HepG2 (cell line): ENCODE data around the gene RASSF7. TPM values are rescaled to one million over a fixed set of nuclear protein-coding genes. Genes with fewer than 3 reads are reported as not detected.

Experiments
- DNMT3B ChIP-seq: conservative IDR thresholded peaks from 2 replicates; pipeline ENCODE4 v1.6.1; 2016; ENCODE audit warnings: missing biosample characterization, control low read depth
- ELF4 ChIP-seq: sonication (generic); formaldehyde crosslinking; IDR thresholded peaks from 2 replicates; pipeline ENCODE4 v1.5.0; 2020; ENCODE audit warnings: missing genetic modification reagents, mild to moderate bottlenecking, moderate library complexity, borderline replicate concordance
- PCBP1 ChIP-seq: fragments of 200-400 bp; formaldehyde crosslinking; IDR thresholded peaks from 2 replicates; pipeline ENCODE4 v1.6.1; 2017; ENCODE audit warnings: mild to moderate bottlenecking, low read depth, low read length, borderline replicate concordance
- REXO4 ChIP-seq: sonication (generic); formaldehyde crosslinking; IDR thresholded peaks from 2 replicates; pipeline ENCODE4 v1.8.0; 2022; ENCODE audit warnings: missing genetic modification reagents, mild to moderate bottlenecking, borderline replicate concordance
- RFX5 ChIP-seq: IDR thresholded peaks from 2 replicates; pipeline ENCODE4 v1.6.1; 2011; ENCODE audit warnings: low read depth, low read length, improper control_type of control experiment
- SAP130 ChIP-seq: IDR thresholded peaks from 2 replicates; pipeline ENCODE4 v1.6.1; 2016; ENCODE audit warnings: low read depth
- SMYD3 ChIP-seq: sonication (generic); formaldehyde crosslinking; IDR thresholded peaks from 2 replicates; pipeline ENCODE4 v1.8.1; 2023; ENCODE audit warnings: mild to moderate bottlenecking, missing genetic modification reagents
- TBX2 ChIP-seq: sonication (generic); formaldehyde crosslinking; IDR thresholded peaks from 2 replicates; pipeline ENCODE4 v1.5.0; 2020; ENCODE audit warnings: missing genetic modification reagents, mild to moderate bottlenecking, borderline replicate concordance
- U2AF1 ChIP-seq: fragments of 200-400 bp; formaldehyde crosslinking; optimal IDR thresholded peaks from 2 replicates; pipeline ENCODE3; 2017; ENCODE audit warnings: mild to moderate bottlenecking, low read depth, low read length
- ZFP62 ChIP-seq: sonication (generic); formaldehyde crosslinking; IDR thresholded peaks from 2 replicates; pipeline ENCODE4 v1.4.0; 2020; ENCODE audit warnings: missing genetic modification reagents
- ZNF317 ChIP-seq: sonication (generic); formaldehyde crosslinking; IDR thresholded peaks from 2 replicates; pipeline ENCODE4 v1.5.0; 2020; ENCODE audit warnings: mild to moderate bottlenecking, missing genetic modification reagents
- ZNF460 ChIP-seq: sonication (generic); formaldehyde crosslinking; IDR thresholded peaks from 2 replicates; pipeline ENCODE4 v1.5.1; 2020; ENCODE audit warnings: missing genetic modification reagents, mild to moderate bottlenecking, borderline replicate concordance
- ZNF652 ChIP-seq: IDR thresholded peaks from 2 replicates; pipeline ENCODE4 v1.6.1; 2016; ENCODE audit warnings: low read depth, borderline replicate concordance
- ZNF678 ChIP-seq: sonication (generic); formaldehyde crosslinking; IDR thresholded peaks from 2 replicates; pipeline ENCODE4 v1.4.0; 2020; ENCODE audit warnings: mild to moderate bottlenecking, missing genetic modification reagents
- ZSCAN25 ChIP-seq: sonication (generic); formaldehyde crosslinking; IDR thresholded peaks from 2 replicates; pipeline ENCODE4 v1.8.0; 2022; ENCODE audit warnings: mild to moderate bottlenecking, missing genetic modification reagents
- polyA plus RNA-seq, 8 experiments: library from polyadenylated mRNA; depleted of rRNA in 3 of 8; stranded (reverse) in 7 of 8; unstranded in 1 of 8; fragments of >200 nt; fragmentation: Illumina TruSeq in 4 of 8; extraction: Trizol in 4 of 8; gene quantifications; 2 replicates each; pipeline versions ENCODE4 v1.2.1 to v1.2.3, GENCODE V29; 2011 to 2016; ENCODE audit warnings: low read depth in 4 of 8, missing spikeins in 1 of 8, mixed read lengths in 1 of 8; ENCODE audit not compliant: insufficient read depth in 1 of 8
- total RNA-seq, 5 experiments: library from RNA; depleted of rRNA; stranded (reverse); fragments of >200 nt; fragmentation: Illumina TruSeq; extraction: Trizol; gene quantifications; 2 replicates each; pipeline ENCODE4 v1.2.3, GENCODE V29; 2016; ENCODE audit warnings: low read depth in 1 of 5
- TF ChIP-seq, protein P1 (sequence below): sonication (generic); formaldehyde crosslinking; IDR thresholded peaks from 2 replicates; pipeline ENCODE4 v1.5.0; 2020; ENCODE audit warnings: mild to moderate bottlenecking, missing genetic modification reagents
- TF ChIP-seq, protein P2 (sequence below): sonication (generic); formaldehyde crosslinking; IDR thresholded peaks from 2 replicates; pipeline ENCODE4 v1.4.0; 2020; ENCODE audit warnings: mild to moderate bottlenecking, low read depth, missing genetic modification reagents
- TF ChIP-seq, protein P3 (sequence below): sonication (generic); formaldehyde crosslinking; IDR thresholded peaks from 2 replicates; pipeline ENCODE4 v1.5.0; 2020; ENCODE audit warnings: missing genetic modification reagents
- TF ChIP-seq, protein P4 (sequence below): sonication (generic); formaldehyde crosslinking; IDR thresholded peaks from 2 replicates; pipeline ENCODE4 v1.4.0; 2020; ENCODE audit warnings: missing genetic modification reagents
- TF ChIP-seq, protein P5 (sequence below): sonication (generic); formaldehyde crosslinking; IDR thresholded peaks from 2 replicates; pipeline ENCODE4 v1.4.0; 2020; ENCODE audit warnings: missing genetic modification reagents
- TF ChIP-seq, protein P6 (sequence below): conservative IDR thresholded peaks from 2 replicates; pipeline ENCODE4 v1.6.1; 2018; ENCODE audit warnings: missing genetic modification reagents

Gene RASSF7
- total and polyA plus RNA-seq, 2 of the 13 experiments (the other 11 are each of a cell fraction or from before 2014, with no cell fraction given), result 20.2 to 28.6 TPM

DNA sequence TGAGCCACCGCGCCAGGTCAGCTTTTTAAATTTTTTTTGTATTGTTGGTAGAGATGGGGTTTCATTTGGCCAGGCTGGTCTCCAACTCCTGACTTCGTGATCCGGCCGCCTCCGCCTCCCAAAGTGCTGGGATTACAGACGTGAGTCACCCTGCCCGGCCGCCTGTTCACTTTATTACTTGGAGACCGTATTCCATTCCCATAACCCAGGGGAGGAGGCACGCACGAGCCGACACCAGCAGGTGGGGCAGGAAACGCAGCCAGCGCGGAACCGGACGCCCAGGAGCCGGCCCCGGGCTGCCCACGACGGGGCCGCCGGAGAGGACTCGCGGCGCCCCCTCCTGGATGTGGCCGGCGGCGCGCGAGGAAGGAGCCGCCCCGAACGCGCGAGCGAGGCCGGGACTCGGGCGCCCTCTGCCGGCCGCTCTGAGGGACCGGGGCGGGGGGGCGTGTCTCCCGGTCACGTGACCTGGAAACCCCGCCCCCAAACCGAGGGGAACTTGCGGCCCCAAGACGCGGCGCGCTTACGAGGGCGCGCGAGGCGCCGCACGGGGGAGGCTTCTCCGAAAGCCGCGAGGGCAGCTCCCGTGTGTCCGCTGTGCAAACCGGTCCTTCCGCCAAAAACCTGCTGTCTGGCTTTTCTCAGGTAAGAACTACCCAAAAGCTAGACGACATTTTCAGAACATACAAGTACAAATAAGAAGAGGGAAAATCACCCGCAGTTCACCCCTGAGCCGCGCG lies 42.1 kb upstream of the RASSF7 start (continued):
- TF ChIP-seq, protein P1, sequence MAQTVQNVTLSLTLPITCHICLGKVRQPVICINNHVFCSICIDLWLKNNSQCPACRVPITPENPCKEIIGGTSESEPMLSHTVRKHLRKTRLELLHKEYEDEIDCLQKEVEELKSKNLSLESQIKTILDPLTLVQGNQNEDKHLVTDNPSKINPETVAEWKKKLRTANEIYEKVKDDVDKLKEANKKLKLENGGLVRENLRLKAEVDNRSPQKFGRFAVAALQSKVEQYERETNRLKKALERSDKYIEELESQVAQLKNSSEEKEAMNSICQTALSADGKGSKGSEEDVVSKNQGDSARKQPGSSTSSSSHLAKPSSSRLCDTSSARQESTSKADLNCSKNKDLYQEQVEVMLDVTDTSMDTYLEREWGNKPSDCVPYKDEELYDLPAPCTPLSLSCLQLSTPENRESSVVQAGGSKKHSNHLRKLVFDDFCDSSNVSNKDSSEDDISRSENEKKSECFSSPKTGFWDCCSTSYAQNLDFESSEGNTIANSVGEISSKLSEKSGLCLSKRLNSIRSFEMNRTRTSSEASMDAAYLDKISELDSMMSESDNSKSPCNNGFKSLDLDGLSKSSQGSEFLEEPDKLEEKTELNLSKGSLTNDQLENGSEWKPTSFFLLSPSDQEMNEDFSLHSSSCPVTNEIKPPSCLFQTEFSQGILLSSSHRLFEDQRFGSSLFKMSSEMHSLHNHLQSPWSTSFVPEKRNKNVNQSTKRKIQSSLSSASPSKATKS, result no peak
- TF ChIP-seq ZNF460 (CRISPR knock-in tag), result no peak; the same call in 1 of the 2 replicates
- TF ChIP-seq RFX5, result 0 out of 2 replicates have a peak, but pooled peaks have one; percentile 36
- TF ChIP-seq, protein P2, sequence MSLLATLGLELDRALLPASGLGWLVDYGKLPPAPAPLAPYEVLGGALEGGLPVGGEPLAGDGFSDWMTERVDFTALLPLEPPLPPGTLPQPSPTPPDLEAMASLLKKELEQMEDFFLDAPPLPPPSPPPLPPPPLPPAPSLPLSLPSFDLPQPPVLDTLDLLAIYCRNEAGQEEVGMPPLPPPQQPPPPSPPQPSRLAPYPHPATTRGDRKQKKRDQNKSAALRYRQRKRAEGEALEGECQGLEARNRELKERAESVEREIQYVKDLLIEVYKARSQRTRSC, result no peak
- TF ChIP-seq, protein P3, sequence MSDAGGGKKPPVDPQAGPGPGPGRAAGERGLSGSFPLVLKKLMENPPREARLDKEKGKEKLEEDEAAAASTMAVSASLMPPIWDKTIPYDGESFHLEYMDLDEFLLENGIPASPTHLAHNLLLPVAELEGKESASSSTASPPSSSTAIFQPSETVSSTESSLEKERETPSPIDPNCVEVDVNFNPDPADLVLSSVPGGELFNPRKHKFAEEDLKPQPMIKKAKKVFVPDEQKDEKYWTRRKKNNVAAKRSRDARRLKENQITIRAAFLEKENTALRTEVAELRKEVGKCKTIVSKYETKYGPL (CRISPR knock-in tag), result no peak
- TF ChIP-seq ZFP62 (CRISPR knock-in tag), result no peak
- no peak for TF ChIP-seq ELF4
- TF ChIP-seq ZNF652 (CRISPR knock-in tag), result no peak
- TF ChIP-seq DNMT3B (CRISPR knock-in tag), result no peak
- no peak for TF ChIP-seq U2AF1
- TF ChIP-seq SAP130 (CRISPR knock-in tag), result peak; percentile 83
- 0 out of 2 replicates have a peak, but pooled peaks have one; percentile 45 for TF ChIP-seq ZSCAN25
- no peak for TF ChIP-seq ZNF317
- TF ChIP-seq REXO4 (CRISPR knock-in tag), result no peak
- TF ChIP-seq, protein P4, sequence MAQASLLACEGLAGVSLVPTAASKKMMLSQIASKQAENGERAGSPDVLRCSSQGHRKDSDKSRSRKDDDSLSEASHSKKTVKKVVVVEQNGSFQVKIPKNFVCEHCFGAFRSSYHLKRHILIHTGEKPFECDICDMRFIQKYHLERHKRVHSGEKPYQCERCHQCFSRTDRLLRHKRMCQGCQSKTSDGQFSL, result peak; percentile 21; the same call in 1 of the 2 replicates
- no peak for TF ChIP-seq ZNF678 (CRISPR knock-in tag)
- TF ChIP-seq PCBP1, result no peak
- no peak for TF ChIP-seq SMYD3
- TF ChIP-seq, protein P5, sequence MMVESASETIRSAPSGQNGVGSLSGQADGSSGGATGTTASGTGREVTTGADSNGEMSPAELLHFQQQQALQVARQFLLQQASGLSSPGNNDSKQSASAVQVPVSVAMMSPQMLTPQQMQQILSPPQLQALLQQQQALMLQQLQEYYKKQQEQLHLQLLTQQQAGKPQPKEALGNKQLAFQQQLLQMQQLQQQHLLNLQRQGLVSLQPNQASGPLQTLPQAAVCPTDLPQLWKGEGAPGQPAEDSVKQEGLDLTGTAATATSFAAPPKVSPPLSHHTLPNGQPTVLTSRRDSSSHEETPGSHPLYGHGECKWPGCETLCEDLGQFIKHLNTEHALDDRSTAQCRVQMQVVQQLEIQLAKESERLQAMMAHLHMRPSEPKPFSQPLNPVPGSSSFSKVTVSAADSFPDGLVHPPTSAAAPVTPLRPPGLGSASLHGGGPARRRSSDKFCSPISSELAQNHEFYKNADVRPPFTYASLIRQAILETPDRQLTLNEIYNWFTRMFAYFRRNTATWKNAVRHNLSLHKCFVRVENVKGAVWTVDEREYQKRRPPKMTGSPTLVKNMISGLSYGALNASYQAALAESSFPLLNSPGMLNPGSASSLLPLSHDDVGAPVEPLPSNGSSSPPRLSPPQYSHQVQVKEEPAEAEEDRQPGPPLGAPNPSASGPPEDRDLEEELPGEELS, result no peak; the same call in 1 of the 2 replicates
- TF ChIP-seq, protein P6, sequence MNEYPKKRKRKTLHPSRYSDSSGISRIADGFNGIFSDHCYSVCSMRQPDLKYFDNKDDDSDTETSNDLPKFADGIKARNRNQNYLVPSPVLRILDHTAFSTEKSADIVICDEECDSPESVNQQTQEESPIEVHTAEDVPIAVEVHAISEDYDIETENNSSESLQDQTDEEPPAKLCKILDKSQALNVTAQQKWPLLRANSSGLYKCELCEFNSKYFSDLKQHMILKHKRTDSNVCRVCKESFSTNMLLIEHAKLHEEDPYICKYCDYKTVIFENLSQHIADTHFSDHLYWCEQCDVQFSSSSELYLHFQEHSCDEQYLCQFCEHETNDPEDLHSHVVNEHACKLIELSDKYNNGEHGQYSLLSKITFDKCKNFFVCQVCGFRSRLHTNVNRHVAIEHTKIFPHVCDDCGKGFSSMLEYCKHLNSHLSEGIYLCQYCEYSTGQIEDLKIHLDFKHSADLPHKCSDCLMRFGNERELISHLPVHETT (CRISPR knock-in tag), result peak; percentile 64
- TF ChIP-seq TBX2 (CRISPR knock-in tag), result peak; percentile 88
